ENCODE data around the gene PPP5C.

The PPP5C gene

DNA sequence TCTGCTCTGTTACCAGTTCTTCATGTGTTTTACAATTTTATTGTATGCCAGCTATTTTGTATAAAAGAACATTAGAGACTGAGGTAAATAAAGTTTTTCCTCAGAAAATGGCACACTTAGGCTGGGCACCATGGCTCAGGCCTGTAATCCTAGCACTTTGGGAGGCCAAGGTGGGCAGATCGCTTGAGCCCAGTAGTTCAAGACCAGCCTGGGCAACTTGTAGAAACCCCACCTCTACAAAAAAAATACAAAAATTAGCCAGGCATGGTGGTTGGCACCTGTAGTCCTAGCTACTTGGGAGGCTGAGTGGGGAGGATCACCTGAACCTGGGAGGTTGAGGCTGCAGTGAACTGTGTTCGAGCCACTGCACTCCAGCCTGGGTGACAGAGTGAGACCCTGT lies 34.5 kb downstream of the PPP5C start:
- no peak for DNase-seq (ENCODE audit: low read depth)
- TF ChIP-seq, protein P1, sequence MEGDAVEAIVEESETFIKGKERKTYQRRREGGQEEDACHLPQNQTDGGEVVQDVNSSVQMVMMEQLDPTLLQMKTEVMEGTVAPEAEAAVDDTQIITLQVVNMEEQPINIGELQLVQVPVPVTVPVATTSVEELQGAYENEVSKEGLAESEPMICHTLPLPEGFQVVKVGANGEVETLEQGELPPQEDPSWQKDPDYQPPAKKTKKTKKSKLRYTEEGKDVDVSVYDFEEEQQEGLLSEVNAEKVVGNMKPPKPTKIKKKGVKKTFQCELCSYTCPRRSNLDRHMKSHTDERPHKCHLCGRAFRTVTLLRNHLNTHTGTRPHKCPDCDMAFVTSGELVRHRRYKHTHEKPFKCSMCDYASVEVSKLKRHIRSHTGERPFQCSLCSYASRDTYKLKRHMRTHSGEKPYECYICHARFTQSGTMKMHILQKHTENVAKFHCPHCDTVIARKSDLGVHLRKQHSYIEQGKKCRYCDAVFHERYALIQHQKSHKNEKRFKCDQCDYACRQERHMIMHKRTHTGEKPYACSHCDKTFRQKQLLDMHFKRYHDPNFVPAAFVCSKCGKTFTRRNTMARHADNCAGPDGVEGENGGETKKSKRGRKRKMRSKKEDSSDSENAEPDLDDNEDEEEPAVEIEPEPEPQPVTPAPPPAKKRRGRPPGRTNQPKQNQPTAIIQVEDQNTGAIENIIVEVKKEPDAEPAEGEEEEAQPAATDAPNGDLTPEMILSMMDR (conservative IDR thresholded peaks at IDR 0.05; ENCODE audit: low read length), result no peak
- no peak overlapping the region for H3K4me3 ChIP-seq (ENCODE audit: low read length)

DNA sequence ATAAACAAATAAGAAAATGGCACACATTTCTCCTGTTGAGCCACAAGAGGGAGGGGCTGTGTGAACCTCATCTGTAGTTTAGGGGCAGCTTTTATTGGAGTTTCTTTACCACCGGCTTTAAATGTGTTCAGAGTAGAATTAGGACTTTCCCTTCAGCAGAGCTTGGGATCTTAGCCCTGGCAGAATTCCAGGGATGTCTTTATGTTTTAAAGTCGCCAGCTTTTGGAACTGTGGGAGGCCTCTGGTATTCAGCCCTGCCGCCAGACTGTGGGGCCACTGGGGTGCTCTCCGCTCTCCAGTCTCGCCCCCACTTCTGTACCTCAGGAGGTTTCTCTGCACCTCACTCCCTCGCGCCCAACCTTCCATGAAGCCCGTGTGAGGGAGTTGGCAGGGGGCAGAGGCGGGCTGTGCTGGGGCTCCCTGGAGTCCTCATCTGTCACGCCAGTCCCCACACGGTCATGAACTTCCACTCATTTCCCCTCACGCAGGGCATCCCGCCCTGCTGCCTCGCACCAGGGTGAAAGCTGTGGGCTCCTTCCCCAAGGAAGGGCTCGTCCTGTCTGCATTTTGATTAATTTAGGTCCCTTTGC lies 35.0 kb downstream of the PPP5C start:
- no peak overlapping the region for H3K4me3 ChIP-seq (ENCODE audit: low read length)
- no peak for DNase-seq (ENCODE audit: low read depth)
- TF ChIP-seq, protein P1 (conservative IDR thresholded peaks at IDR 0.05; ENCODE audit: low read length), result no peak

DNA sequence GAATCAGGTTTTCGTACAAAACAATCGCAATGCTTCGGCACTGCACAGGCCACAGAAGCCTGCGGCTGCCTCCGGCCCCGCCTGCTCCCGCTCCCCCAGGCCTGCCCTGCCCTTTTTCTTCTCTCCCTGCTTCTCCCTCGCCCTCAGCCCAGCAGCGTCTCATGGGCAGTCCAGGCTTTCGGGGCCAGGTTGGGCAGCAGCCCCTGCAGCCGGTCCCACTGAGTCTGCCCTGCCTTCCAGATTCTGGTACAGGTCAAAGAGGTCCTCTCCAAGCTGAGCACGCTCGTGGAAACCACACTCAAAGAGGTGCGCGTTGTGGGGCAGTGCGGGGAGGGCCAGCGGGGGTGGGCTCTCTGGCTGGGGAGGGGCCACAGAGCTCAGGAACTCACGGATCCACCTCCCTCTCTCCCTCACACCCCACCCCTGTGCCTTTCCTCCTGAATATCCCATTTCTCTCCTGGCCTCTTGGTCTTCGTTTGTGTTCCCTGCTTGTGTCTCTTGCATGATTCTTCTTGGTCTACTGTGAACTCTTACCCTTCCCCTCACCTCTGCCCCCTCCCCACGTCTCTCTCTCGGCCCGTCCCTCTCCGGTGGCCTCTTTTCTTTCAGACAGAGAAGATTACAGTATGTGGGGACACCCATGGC lies 36.4 kb downstream of the PPP5C start:
- no peak for DNase-seq (ENCODE audit: low read depth)
- TF ChIP-seq, protein P1 (conservative IDR thresholded peaks at IDR 0.05; ENCODE audit: low read length), result no peak
- H3K4me3 ChIP-seq (ENCODE audit: low read length), result no peak overlapping the region

DNA sequence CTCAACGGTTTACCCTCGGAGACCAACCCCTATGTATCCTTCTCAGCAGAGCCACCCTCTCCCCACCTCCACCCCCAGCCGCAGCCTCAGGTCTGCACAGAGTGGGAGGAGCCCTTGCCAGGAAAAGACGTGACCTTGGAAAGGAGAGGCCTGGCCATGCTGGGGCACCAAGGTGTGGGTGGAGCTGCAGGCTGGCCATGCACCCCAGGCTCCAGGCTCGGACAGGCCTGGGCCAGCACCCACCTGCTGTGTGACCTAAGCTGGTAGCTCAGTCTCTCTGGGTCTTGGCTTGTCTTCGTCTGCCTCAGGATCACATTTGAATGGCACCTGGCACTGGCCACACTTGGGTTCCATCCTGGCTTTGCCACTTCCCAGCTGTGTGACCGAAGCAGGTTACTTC lies 37.0 kb downstream of the PPP5C start:
- TF ChIP-seq, protein P1 (conservative IDR thresholded peaks at IDR 0.05; ENCODE audit: low read length), result no peak

DNA sequence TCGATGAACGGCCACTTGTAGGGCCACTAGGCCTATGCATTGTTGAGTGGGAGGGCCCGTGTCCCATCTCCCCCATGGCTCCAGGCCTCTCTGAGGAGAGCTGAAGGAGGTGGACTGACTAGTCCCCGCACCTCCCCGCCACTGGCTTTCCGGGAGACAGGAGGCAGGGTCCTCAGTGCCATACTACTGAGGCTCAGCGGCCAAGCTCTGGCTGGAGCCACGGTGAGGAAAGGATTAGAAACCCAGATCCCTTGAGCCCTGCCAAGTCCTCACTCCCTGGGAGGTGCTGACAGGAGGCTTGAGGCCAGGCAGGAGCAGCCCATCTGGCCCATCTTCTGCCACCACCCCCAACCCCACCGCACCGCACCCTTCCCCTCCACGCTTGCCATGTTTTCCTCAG lies 37.5 kb downstream of the PPP5C start:
- TF ChIP-seq, protein P1 (conservative IDR thresholded peaks at IDR 0.05; ENCODE audit: low read length), result no peak
- no peak overlapping the region for H3K4me3 ChIP-seq (ENCODE audit: low read length)
- DNase-seq (ENCODE audit: low read depth), result no peak

More for the DNA sequence above, 37.0 kb downstream of the PPP5C start:
- H3K4me3 ChIP-seq (ENCODE audit: low read length), result no peak overlapping the region
- DNase-seq (ENCODE audit: low read depth), result no peak

DNA sequence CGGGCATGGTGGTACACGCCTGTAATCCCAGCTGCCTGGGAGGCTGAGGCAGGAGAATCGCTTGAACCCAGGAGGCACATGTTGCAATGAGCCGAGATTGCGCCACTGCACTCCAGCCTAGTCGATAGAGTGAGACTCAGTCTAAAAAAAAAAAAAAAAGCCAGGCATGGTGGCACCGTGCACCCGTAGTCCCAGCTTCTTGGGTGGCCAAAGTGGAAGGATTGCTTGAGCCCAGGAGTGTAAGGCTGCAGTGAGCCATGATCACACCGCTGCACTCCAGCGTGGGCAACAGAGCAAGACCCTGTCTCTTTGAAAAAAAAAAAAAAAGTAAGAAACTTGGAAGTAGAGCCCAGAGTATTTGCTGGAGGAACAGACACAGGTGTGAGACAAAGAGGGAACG lies 38.7 kb downstream of the PPP5C start:
- DNase-seq (ENCODE audit: low read depth), result no peak
- H3K4me3 ChIP-seq (ENCODE audit: low read length), result no peak overlapping the region
- TF ChIP-seq, protein P1 (conservative IDR thresholded peaks at IDR 0.05; ENCODE audit: low read length), result no peak

DNA sequence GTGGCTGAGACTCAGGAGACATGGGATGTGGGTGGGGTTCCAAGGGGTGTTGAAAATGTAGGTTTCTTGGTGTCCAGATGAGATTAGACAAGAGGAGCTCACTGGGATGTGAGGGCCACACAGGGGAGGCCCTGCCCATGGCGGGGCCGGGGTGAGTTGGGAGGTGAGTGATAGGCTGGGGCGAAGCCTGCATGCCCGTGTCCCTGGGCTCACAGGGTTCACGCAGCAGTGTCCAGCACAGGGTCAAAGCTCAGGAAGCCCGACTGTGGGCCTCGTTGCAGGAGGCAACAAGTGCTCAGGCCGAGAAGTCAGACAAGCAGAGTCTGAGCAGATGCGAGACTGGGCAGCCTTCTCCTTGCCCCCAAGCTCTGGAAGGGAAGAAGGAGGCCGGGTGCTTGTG lies 39.3 kb downstream of the PPP5C start:
- TF ChIP-seq, protein P1 (conservative IDR thresholded peaks at IDR 0.05; ENCODE audit: low read length), result no peak
- DNase-seq (ENCODE audit: low read depth), result no peak
- H3K4me3 ChIP-seq (ENCODE audit: low read length), result no peak overlapping the region
